Endothelial cell of umbilical vein (primary cell): ENCODE data around the gene AGO4. TPM values are rescaled to one million over a fixed set of nuclear protein-coding genes. Genes with fewer than 3 reads are reported as not detected.

Experiments
- BruUV-seq: library from RNA; stranded (reverse); fragments of 400-500 nt; replicated peaks from 2 replicates; lab custom pipeline; 2021; lab: Mats Ljungman, UMichigan
- CTCF ChIA-PET: fragments of 300-600, 350-600 bp; sonication (Branson Sonifier 250); formaldehyde crosslinking; loops from one replicate; lab custom pipeline; 2021; ENCODE audit warnings: antibody characterized with exemption, inconsistent platforms; lab: Charles Lee
- POLR2A ChIA-PET: fragments of 300-600, 350-600 bp; sonication (Branson Sonifier 250); formaldehyde crosslinking; loops from one replicate; lab custom pipeline; 2021; ENCODE audit warnings: antibody characterized with exemption, inconsistent platforms; lab: Charles Lee
- DNase-seq: peaks from one replicate; pipeline ENCODE4 v3.0.0-alpha.2; 2011; ENCODE audit warnings: low read depth, low spot score
- FAIRE-seq: peaks from 2 replicates; lab custom pipeline; 2011; peaks lifted over from hg19 to GRCh38; lab: Jason Lieb, UNC
- H2AFZ ChIP-seq: 2 replicates; pipeline ENCODE4 v1.6.0; 2012; ENCODE audit warnings: low read depth, low read length, control low read depth, inconsistent platforms
- H3K27ac ChIP-seq: 2 replicates; pipeline ENCODE4 v1.5.1; 2011; ENCODE audit warnings: low read depth, mild to moderate bottlenecking, control low read depth, low read length, moderate library complexity; ENCODE audit not compliant: insufficient read depth
- H3K27me3 ChIP-seq, 2 experiments: 2 replicates each; pipeline versions ENCODE4 v1.6.0 to v1.6.1; 2011; ENCODE audit warnings: low read length in 2 of 2, mixed read lengths in 1 of 2; ENCODE audit not compliant: control insufficient read depth in 2 of 2, insufficient read depth in 2 of 2
- H3K36me3 ChIP-seq, 2 experiments: 2 replicates in 1 of 2; 3 replicates in 1 of 2; pipeline ENCODE4 v1.5.1; 2011; ENCODE audit warnings: low read length in 2 of 2, mild to moderate bottlenecking in 1 of 2, moderate library complexity in 1 of 2; ENCODE audit not compliant: control insufficient read depth in 2 of 2, insufficient read depth in 2 of 2; ENCODE audit errors: extremely low read depth in 1 of 2
- H3K4me1 ChIP-seq: 3 replicates; pipeline ENCODE4 v1.5.1; 2011; ENCODE audit warnings: mild to moderate bottlenecking, low read length; ENCODE audit not compliant: control insufficient read depth, insufficient read depth; ENCODE audit errors: extremely low read depth
- H3K4me2 ChIP-seq: 2 replicates; pipeline ENCODE4 v1.6.1; 2011; ENCODE audit warnings: low read length, control low read depth, mixed read lengths; ENCODE audit not compliant: insufficient read depth
- H3K4me3 ChIP-seq, 3 experiments: fragments of 200-600 bp in 1 of 3; sonication (generic), shearing (Covaris generic) in 1 of 3; replicated peaks in 1 of 3; 2 replicates each; pipeline ENCODE4 v1.5.1; 2011 to 2016; ENCODE audit warnings: control low read depth in 3 of 3, low read length in 3 of 3, mild to moderate bottlenecking in 2 of 3, inconsistent platforms in 1 of 3, low read depth in 1 of 3, moderate library complexity in 1 of 3; ENCODE audit not compliant: insufficient read depth in 1 of 3
- H3K79me2 ChIP-seq: 2 replicates; pipeline ENCODE4 v1.6.0; 2012; ENCODE audit warnings: low read length, inconsistent platforms; ENCODE audit not compliant: control insufficient read depth, insufficient read depth
- H3K9ac ChIP-seq: replicated peaks from 2 replicates; pipeline ENCODE3; 2011; ENCODE audit warnings: low read length, control low read depth; ENCODE audit not compliant: insufficient read depth; ENCODE audit errors: extremely low read depth
- H3K9me1 ChIP-seq: replicated peaks from 3 replicates; pipeline ENCODE4 v1.6.0; 2011; ENCODE audit warnings: mild to moderate bottlenecking, low read length; ENCODE audit not compliant: control insufficient read depth, insufficient read depth; ENCODE audit errors: extremely low read depth
- H3K9me3 ChIP-seq: replicated peaks from 2 replicates; pipeline ENCODE4 v1.5.1; 2012; ENCODE audit warnings: low read length, inconsistent platforms; ENCODE audit not compliant: control insufficient read depth, insufficient read depth
- H4K20me1 ChIP-seq: replicated peaks from 2 replicates; pipeline ENCODE3; 2011; ENCODE audit warnings: mild to moderate bottlenecking, low read length; ENCODE audit not compliant: control insufficient read depth, insufficient read depth; ENCODE audit errors: extremely low read depth
- EZH2 ChIP-seq: IDR thresholded peaks from 2 replicates; pipeline ENCODE4 v1.6.1; 2012; ENCODE audit warnings: borderline replicate concordance, low read depth, mild to moderate bottlenecking, moderate library complexity, low read length, inconsistent platforms; ENCODE audit not compliant: severe bottlenecking
- FOS ChIP-seq: IDR thresholded peaks from 2 replicates; pipeline ENCODE4 v1.6.1; 2011; ENCODE audit warnings: mild to moderate bottlenecking, low read length, moderate library complexity, borderline replicate concordance; ENCODE audit not compliant: insufficient read depth
- GATA2 ChIP-seq: IDR thresholded peaks from 2 replicates; pipeline ENCODE4 v1.7.0; 2011; ENCODE audit warnings: low read depth, mild to moderate bottlenecking, moderate library complexity, mixed read lengths, low read length; ENCODE audit not compliant: insufficient read length, insufficient read depth
- JUN ChIP-seq: IDR thresholded peaks from 2 replicates; pipeline ENCODE4 v1.6.1; 2011; ENCODE audit warnings: borderline replicate concordance, low read depth; ENCODE audit not compliant: insufficient read length, insufficient read depth
- MYC ChIP-seq: IDR thresholded peaks from one replicate; pipeline ENCODE4 v1.6.1; 2011; ENCODE audit warnings: mild to moderate bottlenecking, low read depth, low read length
- POLR2AphosphoS5 ChIP-seq: IDR thresholded peaks from 2 replicates; pipeline ENCODE4 v1.6.1; 2012; ENCODE audit warnings: low read depth, mild to moderate bottlenecking, control low read depth, low read length, moderate library complexity; ENCODE audit not compliant: insufficient read depth
- dilution Hi-C: fragments of 300-500 bp; cut with MboI; formaldehyde crosslinking; loops from one replicate; pipeline ENCODE4 v1.15.0; 2019; ENCODE audit warnings: low sequenced_read_pairs; ENCODE audit not compliant: extremely low pct_ligation_motif_present
- intact Hi-C: fragments of 100-400 bp; cut with micrococcal nuclease; formaldehyde crosslinking; loops from one replicate; pipeline ENCODE4 v1.10.0; 2022
- polyA plus RNA-seq, 4 experiments: library from polyadenylated mRNA; depleted of rRNA in 3 of 4; stranded (reverse) in 3 of 4; unstranded in 1 of 4; fragments of >200 nt; gene quantifications; 2 replicates each; pipeline versions ENCODE4 v1.2.1 to v1.2.3, GENCODE V29; 2011 to 2012; ENCODE audit warnings: missing spikeins in 1 of 4
- total RNA-seq: library from RNA; stranded (reverse); gene quantifications from 2 replicates; pipeline ENCODE4 v1.2.3, GENCODE V29; 2021
- TF ChIP-seq, protein P1 (sequence below), 2 donors: IDR thresholded peaks; 1 replicate in 1 of 2; 2 replicates in 1 of 2; pipeline ENCODE4 v1.5.1; 2011; ENCODE audit warnings: low read length in 2 of 2, mild to moderate bottlenecking in 2 of 2, moderate library complexity in 2 of 2, control low read depth in 1 of 2, inconsistent platforms in 1 of 2, low read depth in 1 of 2; ENCODE audit not compliant: insufficient read depth in 1 of 2; ENCODE audit errors: extremely low read depth in 1 of 2
- TF ChIP-seq, protein P2 (sequence below): IDR thresholded peaks from 2 replicates; pipeline ENCODE4 v1.6.1; 2011; ENCODE audit not compliant: insufficient read depth, insufficient read length

The AGO4 gene
- total and polyA plus RNA-seq, 2 donors (not counting 3 experiments of a cell fraction or from before 2014, with no cell fraction given) = 11.1 to 19.8 TPM

DNA sequence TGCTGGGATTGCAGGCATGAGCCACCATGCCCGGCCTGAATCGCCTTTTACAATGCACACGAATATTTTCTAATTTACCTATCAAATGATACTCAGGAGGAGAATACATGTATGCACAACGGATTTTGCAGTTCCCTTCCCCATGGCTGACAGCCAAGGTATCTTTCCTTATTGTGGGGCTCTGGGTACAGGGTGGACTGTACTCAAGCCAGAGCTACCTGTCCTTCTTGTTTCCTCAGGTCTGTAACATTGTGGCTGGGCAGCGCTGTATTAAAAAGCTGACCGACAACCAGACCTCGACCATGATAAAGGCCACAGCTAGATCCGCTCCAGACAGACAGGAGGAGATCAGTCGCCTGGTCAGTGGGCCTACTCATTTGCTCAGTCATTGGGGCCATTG, 93.4 kb downstream of the AGO4 start:
- no peak for FAIRE-seq
- H2AFZ ChIP-seq = no peak overlapping the region
- no peak overlapping the region for H3K4me3 ChIP-seq
- H3K9me3 ChIP-seq = no peaks in the 10 kb centered on the region
- DNase-seq = no peak
- no peaks in the 10 kb centered on the region for H3K4me1 ChIP-seq
- H3K27ac ChIP-seq = no peak overlapping the region
- no peak overlapping the region for H3K9ac ChIP-seq
- no peak overlapping the region for H3K4me2 ChIP-seq
- CTCF ChIA-PET = no interaction called here
- POLR2A ChIA-PET = interaction anchor here (0.6 kb wide), 1 partner anchor 44 kb away, joined by 3 read pairs; no protein-coding TSS in a partner anchor
- H3K79me2 ChIP-seq = no peaks in the 10 kb centered on the region
- no TSS peak for BruUV-seq
- dilution Hi-C loops (no loop called here), intact Hi-C loops (no loop called here)
- no peaks in the 10 kb centered on the region for H3K9me1 ChIP-seq
- H4K20me1 ChIP-seq = no peaks in the 10 kb centered on the region
- H3K27me3 ChIP-seq = no peaks in the 10 kb centered on the region
- TF ChIP-seq EZH2 = no peak
- no peak for TF ChIP-seq GATA2
- no peak for TF ChIP-seq FOS
- TF ChIP-seq, protein P1, sequence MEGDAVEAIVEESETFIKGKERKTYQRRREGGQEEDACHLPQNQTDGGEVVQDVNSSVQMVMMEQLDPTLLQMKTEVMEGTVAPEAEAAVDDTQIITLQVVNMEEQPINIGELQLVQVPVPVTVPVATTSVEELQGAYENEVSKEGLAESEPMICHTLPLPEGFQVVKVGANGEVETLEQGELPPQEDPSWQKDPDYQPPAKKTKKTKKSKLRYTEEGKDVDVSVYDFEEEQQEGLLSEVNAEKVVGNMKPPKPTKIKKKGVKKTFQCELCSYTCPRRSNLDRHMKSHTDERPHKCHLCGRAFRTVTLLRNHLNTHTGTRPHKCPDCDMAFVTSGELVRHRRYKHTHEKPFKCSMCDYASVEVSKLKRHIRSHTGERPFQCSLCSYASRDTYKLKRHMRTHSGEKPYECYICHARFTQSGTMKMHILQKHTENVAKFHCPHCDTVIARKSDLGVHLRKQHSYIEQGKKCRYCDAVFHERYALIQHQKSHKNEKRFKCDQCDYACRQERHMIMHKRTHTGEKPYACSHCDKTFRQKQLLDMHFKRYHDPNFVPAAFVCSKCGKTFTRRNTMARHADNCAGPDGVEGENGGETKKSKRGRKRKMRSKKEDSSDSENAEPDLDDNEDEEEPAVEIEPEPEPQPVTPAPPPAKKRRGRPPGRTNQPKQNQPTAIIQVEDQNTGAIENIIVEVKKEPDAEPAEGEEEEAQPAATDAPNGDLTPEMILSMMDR (IDR thresholded peaks at IDR 0.05; ENCODE audit: extremely low read depth in 1 of 2, insufficient read depth in 1 of 2, low read depth in 1 of 2, low read length in 2 of 2) = no peak
- no peak for TF ChIP-seq JUN
- no peak for TF ChIP-seq POLR2AphosphoS5
- no peak for TF ChIP-seq MYC
- TF ChIP-seq, protein P2, sequence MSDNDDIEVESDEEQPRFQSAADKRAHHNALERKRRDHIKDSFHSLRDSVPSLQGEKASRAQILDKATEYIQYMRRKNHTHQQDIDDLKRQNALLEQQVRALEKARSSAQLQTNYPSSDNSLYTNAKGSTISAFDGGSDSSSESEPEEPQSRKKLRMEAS = no peak
- peaks cover 0 to 13% of the 10 kb centered on the region in 2 experiments for H3K36me3 ChIP-seq
